Esophagus muscularis mucosa (tissue), 4 donors: ENCODE data around the gene MARCO. TPM values are rescaled to one million over a fixed set of nuclear protein-coding genes. Genes with fewer than 3 reads are reported as not detected.

ENCODE experiments used
- DNase-seq: peaks from one replicate; pipeline ENCODE4 v3.0.0-alpha.2; 2017; ENCODE audit errors: extremely low spot score
- H3K27ac ChIP-seq, 4 donors: fragments of 200-600 bp; sonication (generic); replicated peaks in 1 of 4; 1 replicate in 3 of 4; 2 replicates in 1 of 4; pipeline ENCODE4 v1.5.1; 2016 to 2019; ENCODE audit warnings: mild to moderate bottlenecking in 1 of 4
- H3K27me3 ChIP-seq, 4 donors: fragments of 200-600 bp; sonication (generic); one replicate each; pipeline versions ENCODE4 v1.5.1 to v1.6.0; 2016 to 2019
- H3K36me3 ChIP-seq, 4 donors: fragments of 200-600 bp; sonication (generic); one replicate each; pipeline ENCODE4 v1.5.1; 2016 to 2019
- H3K4me1 ChIP-seq, 4 donors: fragments of 200-600 bp; sonication (generic); one replicate each; pipeline ENCODE4 v1.5.1; 2016 to 2019
- H3K4me3 ChIP-seq, 4 donors: fragments of 200-600 bp; sonication (generic); 1 replicate in 2 of 4; 2 replicates in 2 of 4; pipeline ENCODE4 v1.5.1; 2016 to 2019; ENCODE audit warnings: mild to moderate bottlenecking in 4 of 4, moderate library complexity in 1 of 4
- H3K9me3 ChIP-seq, 4 donors: fragments of 200-600 bp; sonication (generic); 1 replicate in 3 of 4; 2 replicates in 1 of 4; pipeline ENCODE4 v1.5.1; 2016 to 2019
- EP300 ChIP-seq: sonication (generic); formaldehyde crosslinking; IDR thresholded peaks from one replicate; pipeline ENCODE4 v1.6.1; 2017; ENCODE audit warnings: antibody characterized with exemption
- POLR2A ChIP-seq: fragments of 450-650 bp; IDR thresholded peaks from one replicate; pipeline ENCODE4 v1.6.1; 2017; ENCODE audit warnings: antibody characterized with exemption, moderate library complexity, mild to moderate bottlenecking, low read depth
- POLR2AphosphoS5 ChIP-seq, 2 donors: sonication (generic); formaldehyde crosslinking; IDR thresholded peaks; one replicate each; pipeline ENCODE4 v1.6.1; 2017; ENCODE audit warnings: antibody characterized with exemption in 2 of 2
- WGBS: methylation state at CpG from one replicate; pipeline ENCODE4 v1.1.5; 2018; 5-methylcytosine and 5-hydroxymethylcytosine counted together
- intact Hi-C: fragments of 100-400 bp; cut with DNase I; formaldehyde crosslinking; loops from one replicate; pipeline ENCODE4 v1.15.1; 2023
- total RNA-seq, 4 donors: library from RNA; depleted of rRNA; stranded (reverse); fragments of >200 nt; gene quantifications; one replicate each; pipeline versions ENCODE4 v1.1.0 to v1.2.1, GENCODE V29; 2016
- TF ChIP-seq, protein P1 (sequence below), 3 experiments: fragments of 200-600 bp in 2 of 3; fragments of 450-650 bp in 1 of 3; sonication (generic) in 2 of 3; IDR thresholded peaks; one replicate each; pipeline ENCODE4 v1.5.1; 2017 to 2019; ENCODE audit warnings: antibody characterized with exemption in 3 of 3, mild to moderate bottlenecking in 2 of 3, moderate library complexity in 1 of 3

The MARCO gene
- total RNA-seq, 4 donors from 2014 or later, result 7.3 to 19.8 (median 12.9) TPM

DNA sequence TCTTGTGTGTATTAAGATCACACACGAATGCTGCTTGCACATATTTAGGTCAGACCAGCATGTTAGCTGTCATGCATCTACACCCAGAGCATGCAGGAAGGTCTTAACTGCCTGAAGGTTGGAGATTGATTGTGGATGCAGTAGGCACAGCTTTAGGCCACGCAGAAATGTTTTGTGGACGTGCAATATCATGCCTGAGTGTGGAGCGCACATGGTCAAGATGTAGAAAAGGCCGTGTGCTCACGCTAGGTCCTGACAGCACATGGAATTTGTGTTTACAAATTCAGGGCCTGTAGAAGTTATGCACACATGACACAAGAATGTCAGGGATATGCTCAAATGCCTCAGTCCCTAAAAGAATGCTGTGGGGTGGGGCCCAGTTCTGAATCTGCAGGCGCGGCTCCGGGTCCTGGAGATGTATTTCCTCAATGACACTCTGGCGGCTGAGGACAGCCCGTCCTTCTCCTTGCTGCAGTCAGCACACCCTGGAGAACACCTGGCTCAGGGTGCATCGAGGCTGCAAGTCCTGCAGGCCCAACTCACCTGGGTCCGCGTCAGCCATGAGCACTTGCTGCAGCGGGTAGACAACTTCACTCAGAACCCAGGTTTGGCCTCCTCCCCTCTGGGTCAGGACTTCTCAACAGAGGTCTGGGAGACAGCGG lies 27.9 kb downstream of the MARCO start:
- no peak overlapping the region for H3K27ac ChIP-seq
- H3K27me3 ChIP-seq, result peaks cover 0 to 30% (median 0%) of the 10 kb centered on the region in 4 donors
- H3K36me3 ChIP-seq, result no peaks in the 10 kb centered on the region
- WGBS, result 84% methylated on average over 14 of the region's 16 CpGs
- no peaks in the 10 kb centered on the region for H3K4me1 ChIP-seq
- DNase-seq, result peak; percentile 82
- H3K9me3 ChIP-seq, result no peaks in the 10 kb centered on the region
- H3K4me3 ChIP-seq, result no peak overlapping the region
- intact Hi-C loops, result no loop called here
- TF ChIP-seq EP300, result no peak
- TF ChIP-seq POLR2AphosphoS5 (IDR thresholded peaks at IDR 0.05), result no peak
- TF ChIP-seq, protein P1, sequence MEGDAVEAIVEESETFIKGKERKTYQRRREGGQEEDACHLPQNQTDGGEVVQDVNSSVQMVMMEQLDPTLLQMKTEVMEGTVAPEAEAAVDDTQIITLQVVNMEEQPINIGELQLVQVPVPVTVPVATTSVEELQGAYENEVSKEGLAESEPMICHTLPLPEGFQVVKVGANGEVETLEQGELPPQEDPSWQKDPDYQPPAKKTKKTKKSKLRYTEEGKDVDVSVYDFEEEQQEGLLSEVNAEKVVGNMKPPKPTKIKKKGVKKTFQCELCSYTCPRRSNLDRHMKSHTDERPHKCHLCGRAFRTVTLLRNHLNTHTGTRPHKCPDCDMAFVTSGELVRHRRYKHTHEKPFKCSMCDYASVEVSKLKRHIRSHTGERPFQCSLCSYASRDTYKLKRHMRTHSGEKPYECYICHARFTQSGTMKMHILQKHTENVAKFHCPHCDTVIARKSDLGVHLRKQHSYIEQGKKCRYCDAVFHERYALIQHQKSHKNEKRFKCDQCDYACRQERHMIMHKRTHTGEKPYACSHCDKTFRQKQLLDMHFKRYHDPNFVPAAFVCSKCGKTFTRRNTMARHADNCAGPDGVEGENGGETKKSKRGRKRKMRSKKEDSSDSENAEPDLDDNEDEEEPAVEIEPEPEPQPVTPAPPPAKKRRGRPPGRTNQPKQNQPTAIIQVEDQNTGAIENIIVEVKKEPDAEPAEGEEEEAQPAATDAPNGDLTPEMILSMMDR (IDR thresholded peaks at IDR 0.05), result no peak
- TF ChIP-seq POLR2A, result no peak

DNA sequence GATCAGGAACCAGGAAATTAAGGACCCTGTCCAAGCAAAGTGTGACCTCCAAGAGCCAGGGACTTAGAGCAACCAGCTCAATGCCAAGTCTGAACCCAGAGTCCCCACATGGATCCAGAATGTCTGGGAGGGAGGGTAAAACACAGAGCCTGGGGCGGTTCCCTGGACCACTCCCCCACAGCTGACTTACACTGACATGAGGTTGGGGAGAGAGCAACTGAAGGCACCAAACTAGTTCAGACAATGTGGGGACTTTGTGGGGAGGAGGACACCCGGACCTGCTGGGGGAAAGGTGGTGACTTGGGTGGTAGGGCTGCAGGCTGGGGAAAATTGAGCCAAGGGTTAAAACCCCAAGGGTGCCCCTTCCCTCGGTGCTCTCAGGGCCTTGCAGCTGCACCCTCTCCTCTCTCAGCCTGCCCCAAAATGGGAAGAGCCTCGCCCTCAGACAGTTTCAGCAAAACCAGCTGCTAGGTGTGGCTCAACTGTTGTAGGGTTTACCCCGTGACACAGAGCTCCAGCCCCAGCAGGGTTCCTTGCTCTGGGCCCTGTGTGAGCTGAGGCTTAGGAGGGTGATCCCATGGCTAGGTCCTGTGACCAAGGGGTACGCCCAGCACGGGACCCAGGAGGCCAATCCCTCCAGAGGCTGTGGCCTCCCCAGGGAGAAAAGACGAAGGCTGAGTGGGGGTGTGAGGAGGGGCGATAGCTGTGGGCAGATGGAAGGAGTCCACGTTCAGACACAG lies 28.6 kb downstream of the MARCO start:
- Histone ChIP-seq H3K4me1 (no peaks in the 10 kb centered on the region), H3K36me3 (no peaks in the 10 kb centered on the region), H3K9me3 (no peaks in the 10 kb centered on the region), H3K4me3 (no peak overlapping the region), H3K27ac (no peak overlapping the region), H3K27me3 (peaks cover 0 to 34% (median 0%) of the 10 kb centered on the region in 4 donors)
- DNase-seq, result peak; percentile 91
- TF ChIP-seq, protein P1 (IDR thresholded peaks at IDR 0.05), result no peak
- TF ChIP-seq POLR2A, result no peak
- TF ChIP-seq EP300, result no peak
- TF ChIP-seq POLR2AphosphoS5 (IDR thresholded peaks at IDR 0.05), result no peak
- intact Hi-C loops, result no loop called here
- WGBS, result 70% methylated on average over 8 of the region's 10 CpGs

DNA sequence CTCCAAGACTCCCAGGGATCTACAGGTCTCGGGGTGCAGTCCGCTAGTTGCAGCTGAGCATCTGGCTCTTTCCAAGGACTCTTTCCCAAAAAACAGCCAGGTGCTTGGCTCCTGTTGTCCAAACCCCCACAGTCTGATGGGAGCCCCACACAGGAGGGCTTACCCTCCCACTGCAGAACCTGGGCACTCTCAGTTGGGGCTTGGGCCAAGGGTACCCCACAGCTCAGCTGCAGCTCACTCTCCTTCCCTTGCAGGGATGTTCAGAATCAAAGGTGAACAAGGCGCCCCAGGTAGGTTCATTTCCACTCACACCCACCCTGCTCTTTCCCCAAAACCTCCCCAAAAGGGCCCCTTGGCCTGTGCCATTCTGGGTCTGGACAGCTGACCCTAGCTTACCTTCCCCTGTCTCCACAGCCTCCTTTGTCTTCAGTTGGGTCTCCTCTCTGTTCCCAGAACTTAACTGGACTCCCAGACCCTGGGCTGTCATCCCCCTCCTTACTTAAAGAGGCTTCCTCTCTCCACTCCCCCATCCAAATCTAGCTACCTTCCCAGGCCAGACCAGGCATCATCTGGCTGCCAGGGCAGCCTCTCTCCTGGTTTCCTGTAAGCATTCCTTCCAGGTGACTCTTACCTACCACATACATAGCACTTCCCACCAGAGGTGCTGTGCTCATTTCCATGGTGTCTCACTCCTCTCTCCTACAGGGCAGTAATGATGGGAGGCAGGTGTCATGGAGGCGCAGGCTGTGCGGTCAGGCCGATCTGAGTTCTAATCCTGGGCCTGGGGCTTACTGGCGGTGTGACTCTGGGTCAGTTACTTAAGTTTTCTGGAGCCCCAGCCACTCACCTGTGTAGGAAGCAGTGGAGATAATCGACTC lies 29.5 kb downstream of the MARCO start:
- no peak overlapping the region for H3K4me3 ChIP-seq
- no peak overlapping the region for H3K27ac ChIP-seq
- 82% methylated on average over 7 of the region's 8 CpGs for WGBS

DNA sequence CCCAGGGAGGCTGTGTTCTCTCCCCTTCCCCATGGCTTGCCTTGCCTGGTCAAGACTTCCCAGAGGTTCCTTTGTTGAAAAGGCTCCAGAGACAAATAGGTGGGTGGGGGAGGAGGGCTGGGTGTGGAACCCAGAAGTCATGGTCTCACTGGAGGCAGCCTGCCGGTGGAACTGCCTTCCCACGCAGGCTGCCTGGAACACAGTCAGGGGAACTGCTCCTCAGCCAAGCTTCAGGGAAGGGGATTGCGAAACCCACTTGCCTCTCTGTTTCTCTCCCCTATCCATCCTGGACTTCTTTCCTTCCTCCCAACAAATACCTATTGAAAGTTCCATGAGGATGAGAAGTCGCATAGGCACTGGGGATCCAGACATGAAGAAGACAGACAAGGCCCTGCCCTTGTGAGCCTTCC lies 31.6 kb downstream of the MARCO start:
- WGBS, result 58% methylated on average over 4 of the region's 4 CpGs
- H3K9me3 ChIP-seq, result peaks cover 0 to 10% (median 0%) of the 10 kb centered on the region in 4 donors
- H3K36me3 ChIP-seq, result no peaks in the 10 kb centered on the region
- DNase-seq, result peak; percentile 87
- H3K27ac ChIP-seq, result no peak overlapping the region
- H3K27me3 ChIP-seq, result peaks cover 0 to 39% (median 0%) of the 10 kb centered on the region in 4 donors
- no peak overlapping the region for H3K4me3 ChIP-seq
- TF ChIP-seq EP300 (no peak), POLR2A (no peak), POLR2AphosphoS5 (IDR thresholded peaks at IDR 0.05) (no peak)
- TF ChIP-seq, protein P1 (IDR thresholded peaks at IDR 0.05), result no peak
- intact Hi-C loops, result no loop called here
- H3K4me1 ChIP-seq, result no peaks in the 10 kb centered on the region

More for the DNA sequence above, 29.5 kb downstream of the MARCO start:
- DNase-seq, result peak; percentile 72
- no peaks in the 10 kb centered on the region for H3K36me3 ChIP-seq
- TF ChIP-seq EP300 (no peak), POLR2A (no peak), POLR2AphosphoS5 (IDR thresholded peaks at IDR 0.05) (no peak)
- TF ChIP-seq, protein P1 (IDR thresholded peaks at IDR 0.05), result no peak
- H3K27me3 ChIP-seq, result peaks cover 0 to 38% (median 0%) of the 10 kb centered on the region in 4 donors
- no peaks in the 10 kb centered on the region for H3K4me1 ChIP-seq
- intact Hi-C loops, result no loop called here
- peaks cover 0 to 5% (median 0%) of the 10 kb centered on the region in 4 donors for H3K9me3 ChIP-seq
